K562 (cell line): ENCODE measurements around the gene VIPR2. TPM values are rescaled to one million over a fixed set of nuclear protein-coding genes. Genes with fewer than 3 reads are reported as not detected.

Source experiments
- ATAC-seq: fragments of 200-7000 bp; cut with Tn5 transposase; 3 replicates; pipeline ENCODE4 v1.9.1; 2020; ENCODE audit warnings: moderate library complexity
- BruUV-seq: library from RNA; stranded (reverse); fragments of 400-500 nt; replicated peaks from 2 replicates; lab custom pipeline; 2021; lab: Mats Ljungman, UMichigan
- CTCF ChIA-PET: fragments of 300-600 bp; formaldehyde crosslinking; extraction: SDS; loops from one replicate; lab custom pipeline; 2021; ENCODE audit warnings: low intra/inter-chr PET ratio; lab: Yijun Ruan, JAX
- POLR2A ChIA-PET: fragments of 300-600, 350-650 bp; sonication (Branson Sonifier 250); formaldehyde crosslinking; extraction: SDS; loops from one replicate; lab custom pipeline; 2021; ENCODE audit warnings: antibody characterized with exemption, inconsistent platforms; lab: Yijun Ruan, JAX
- DNase-seq, 4 experiments: peaks; one replicate each; pipeline versions ENCODE4 v3.0.0 to v3.0.0-alpha.2; 2011 to 2018; ENCODE audit warnings: low spot score in 3 of 4, mixed read lengths in 3 of 4; ENCODE audit errors: extremely low read depth in 1 of 4
- FAIRE-seq: peaks from 2 replicates; lab custom pipeline; 2011; peaks lifted over from hg19 to GRCh38; lab: Jason Lieb, UNC
- H2AFZ ChIP-seq: 2 replicates; pipeline ENCODE4 v1.6.0; 2011; ENCODE audit warnings: low read depth, low read length, control low read depth, inconsistent platforms
- H3K27ac ChIP-seq: fragments of 200-600 bp; 3 replicates; pipeline ENCODE4 v1.8.0; 2011; ENCODE audit warnings: low read depth, mild to moderate bottlenecking, control low read depth, inconsistent platforms, low read length, moderate library complexity, mixed read lengths; ENCODE audit errors: extremely low read depth
- H3K27me3 ChIP-seq, 2 experiments: fragments of 300-600 bp in 1 of 2; 2 replicates in 1 of 2; 3 replicates in 1 of 2; pipeline versions ENCODE4 v1.6.0 to v1.8.0; 2011; ENCODE audit warnings: inconsistent platforms in 2 of 2, low read length in 2 of 2, mild to moderate bottlenecking in 1 of 2, mixed read lengths in 1 of 2, moderate library complexity in 1 of 2; ENCODE audit not compliant: control insufficient read depth in 2 of 2, insufficient read depth in 2 of 2
- H3K36me3 ChIP-seq: fragments of 300-600 bp; 3 replicates; pipeline ENCODE4 v1.8.0; 2011; ENCODE audit warnings: mild to moderate bottlenecking, low read length, inconsistent platforms; ENCODE audit not compliant: control insufficient read depth, insufficient read depth
- H3K4me1 ChIP-seq, 2 experiments: fragments of 200-600 bp in 1 of 2; replicated peaks in 1 of 2; 2 replicates in 1 of 2; 3 replicates in 1 of 2; pipeline versions ENCODE4 v1.5.1 to v1.8.0; 2011; ENCODE audit warnings: inconsistent platforms in 2 of 2, low read length in 2 of 2, mild to moderate bottlenecking in 1 of 2, mixed read lengths in 1 of 2, moderate library complexity in 1 of 2; ENCODE audit not compliant: control insufficient read depth in 2 of 2, insufficient read depth in 2 of 2
- H3K4me2 ChIP-seq: 2 replicates; pipeline ENCODE4 v1.6.1; 2011; ENCODE audit warnings: low read length, control low read depth, inconsistent platforms, mixed read lengths; ENCODE audit not compliant: insufficient read depth
- H3K4me3 ChIP-seq: fragments of 200-600 bp; sonication (generic), shearing (Covaris generic); 2 replicates; pipeline ENCODE4 v1.5.1; 2016; ENCODE audit warnings: control low read depth, inconsistent platforms
- H3K79me2 ChIP-seq: fragments of 200-600 bp; 3 replicates; pipeline ENCODE4 v1.8.0; 2011; ENCODE audit warnings: low read length, inconsistent platforms; ENCODE audit not compliant: control insufficient read depth, insufficient read depth
- H3K9ac ChIP-seq, 2 experiments: 2 replicates each; pipeline versions ENCODE4 v1.6.0 to v1.6.1; 2011; ENCODE audit warnings: low read depth in 2 of 2, low read length in 2 of 2, control low read depth in 1 of 2, inconsistent platforms in 1 of 2, mild to moderate bottlenecking in 1 of 2, mixed read lengths in 1 of 2; ENCODE audit not compliant: insufficient read depth in 1 of 2
- H3K9me1 ChIP-seq: one replicate; pipeline ENCODE4 v1.6.0; 2011; ENCODE audit warnings: inconsistent platforms, mild to moderate bottlenecking, low read length, moderate library complexity; ENCODE audit not compliant: control insufficient read depth, insufficient read depth
- H3K9me3 ChIP-seq: replicated peaks from 2 replicates; pipeline ENCODE4 v1.5.1; 2011; ENCODE audit warnings: low read depth, low read length, inconsistent platforms; ENCODE audit not compliant: control insufficient read depth, insufficient read depth
- H4K20me1 ChIP-seq: replicated peaks from 2 replicates; pipeline ENCODE4 v1.6.1; 2011; ENCODE audit warnings: low read length, inconsistent platforms, mixed read lengths; ENCODE audit not compliant: control insufficient read depth, insufficient read depth
- ATF6 ChIP-seq: sonication (generic); formaldehyde crosslinking; IDR thresholded peaks from 2 replicates; pipeline ENCODE4 v1.4.0; 2020; ENCODE audit warnings: mild to moderate bottlenecking, missing genetic modification reagents
- CHCHD3 ChIP-seq: fragments of 250-450 bp; sonication (Bioruptor Pico); IDR thresholded peaks from 2 replicates; pipeline ENCODE4 v2.1.2; 2022; ENCODE audit warnings: mild to moderate bottlenecking
- CHD4 ChIP-seq: fragments of 200-600 bp; sonication (generic); IDR thresholded peaks from 3 replicates; pipeline ENCODE4 v1.6.1; 2012; ENCODE audit warnings: low read depth, mild to moderate bottlenecking, mixed read lengths, low read length, inconsistent platforms; ENCODE audit not compliant: insufficient read depth, insufficient replicate concordance, poor library complexity, severe bottlenecking
- IFI16 ChIP-seq: fragments of 250-450 bp; sonication (Bioruptor Pico); IDR thresholded peaks from 2 replicates; pipeline ENCODE4 v2.1.2; 2022; ENCODE audit warnings: mild to moderate bottlenecking, inconsistent platforms
- NFE2 ChIP-seq: IDR thresholded peaks from 2 replicates; pipeline ENCODE4 v1.6.1; 2014; ENCODE audit warnings: antibody characterized with exemption, low read depth
- STAT6 ChIP-seq: sonication (generic); formaldehyde crosslinking; IDR thresholded peaks from 2 replicates; pipeline ENCODE4 v1.8.1; 2023; ENCODE audit warnings: mild to moderate bottlenecking, missing genetic modification reagents
- TCF7 ChIP-seq: sonication (generic); IDR thresholded peaks from 2 replicates; pipeline ENCODE4 v1.6.1; 2016; ENCODE audit warnings: antibody characterized with exemption, borderline replicate concordance
- ZFX ChIP-seq: sonication (generic); formaldehyde crosslinking; IDR thresholded peaks from 2 replicates; pipeline ENCODE4 v1.8.0; 2022; ENCODE audit warnings: mild to moderate bottlenecking, missing genetic modification reagents, moderate library complexity
- ZNF277 ChIP-seq: fragments of 250-450 bp; sonication (Bioruptor Pico); IDR thresholded peaks from 2 replicates; pipeline ENCODE4 v1.8.0; 2022; ENCODE audit warnings: inconsistent platforms, mild to moderate bottlenecking, moderate library complexity, borderline replicate concordance
- ZNF436 ChIP-seq: fragments of 250-450, 450-650 bp; sonication (Bioruptor Pico); formaldehyde crosslinking; IDR thresholded peaks from 2 replicates; pipeline ENCODE4 v1.7.0; 2020; ENCODE audit warnings: mild to moderate bottlenecking
- ZNF449 ChIP-seq: fragments of 250-450 bp; sonication (Bioruptor Pico); IDR thresholded peaks from 2 replicates; pipeline ENCODE4 v1.8.0; 2022; ENCODE audit warnings: moderate library complexity, mild to moderate bottlenecking, inconsistent platforms
- WGBS: fragments of 100-300 bp; shearing (Covaris generic); methylation state at CpG from one replicate; pipeline ENCODE4 v1.1.6; 2016; ENCODE audit warnings: low coverage, mixed read lengths; ENCODE audit not compliant: insufficient coverage; ENCODE audit errors: missing lambda C conversion rate; 5-methylcytosine and 5-hydroxymethylcytosine counted together
- in situ Hi-C: fragments of 300-500 bp; cut with MboI; formaldehyde crosslinking; loops from 4 replicates; pipeline ENCODE4 v1.15.0; 2018; ENCODE audit warnings: inconsistent platforms, mixed read lengths
- intact Hi-C: fragments of 100-400 bp; cut with micrococcal nuclease; formaldehyde crosslinking; loops from 2 replicates; pipeline ENCODE4 v1.14.2; 2022
- polyA plus RNA-seq, 8 experiments: library from polyadenylated mRNA; depleted of rRNA in 4 of 8; stranded (reverse) in 5 of 8; unstranded in 3 of 8; fragments of >200 nt; fragmentation: Nextera tagmentation in 2 of 8; fragmentation: Illumina TruSeq in 1 of 8; extraction: Ambion mirVana in 2 of 8; extraction: Trizol in 1 of 8; gene quantifications; 2 replicates each; pipeline versions ENCODE4 v1.2.1 to v1.2.3, GENCODE V29; 2011 to 2014; ENCODE audit warnings: inconsistent platforms in 1 of 8, missing spikeins in 1 of 8
- total RNA-seq, 7 experiments: library from RNA; depleted of rRNA in 6 of 7; stranded (reverse); fragments of >200 nt in 6 of 7; fragmentation: Illumina TruSeq in 2 of 7; extraction: Trizol in 2 of 7; gene quantifications; 2 replicates each; pipeline versions ENCODE4 v1.2.1 to v1.2.3, GENCODE V29; 2011 to 2021; ENCODE audit warnings: low replicate concordance in 1 of 7

Gene VIPR2
- total and polyA plus RNA-seq, 9 of the 15 experiments (the other 6 are each of a cell fraction or from before 2014, with no cell fraction given) = 0.04 TPM; not detected in 8

- TF ChIP-seq CHD4 (no peak), NFE2 (no peak), ZNF436 (CRISPR knock-in tag) (no peak), ZFX (CRISPR knock-in tag) (no peak), STAT6 (no peak), CHCHD3 (CRISPR knock-in tag) (no peak), ZNF277 (CRISPR knock-in tag) (no peak)
These were observed 96.0 kb downstream of the VIPR2 start (continued) for GRCh38 chr7:159048656-159049055.

GRCh38 chr7:159047536-159047935 lies 97.1 kb downstream of the VIPR2 start:
- no peaks in the 10 kb centered on the region for H4K20me1 ChIP-seq
- H3K4me2 ChIP-seq = no peak overlapping the region
- no peaks in the 10 kb centered on the region for H3K36me3 ChIP-seq
- no peaks in the 10 kb centered on the region for H3K9me1 ChIP-seq
- no peaks in the 10 kb centered on the region for H3K4me1 ChIP-seq
- CTCF ChIA-PET = no interaction called here
- peaks cover 22% of the 10 kb centered on the region in 2 experiments for H3K27me3 ChIP-seq
- WGBS = 0% methylated on average over 2 of the region's 2 CpGs
- DNase-seq = no peak
- FAIRE-seq = no peak
- no peaks in the 10 kb centered on the region for H3K9me3 ChIP-seq
- POLR2A ChIA-PET = interaction anchor here (1.3 to 1.8 kb wide), 3 partner anchors 10 to 17 kb away, joined by 4 to 11 read pairs (median 5); no protein-coding TSS in a partner anchor
- H3K27ac ChIP-seq = no peak overlapping the region
- no peak overlapping the region for H2AFZ ChIP-seq
- no TSS peak for BruUV-seq
- no peak for ATAC-seq
- intact Hi-C loops (no loop called here), in situ Hi-C loops (no loop called here)
- H3K79me2 ChIP-seq = no peaks in the 10 kb centered on the region
- no peak overlapping the region for H3K9ac ChIP-seq
- no peak overlapping the region for H3K4me3 ChIP-seq
- TF ChIP-seq CHCHD3 (CRISPR knock-in tag) = no peak
- no peak for TF ChIP-seq TCF7
- TF ChIP-seq IFI16 (CRISPR knock-in tag) = no peak
- TF ChIP-seq ATF6 = no peak
- no peak for TF ChIP-seq ZNF449 (CRISPR knock-in tag)
